ENCODE data around the gene ABHD17A.
"Not testable (repeated sequence)": the region's sequence is repeated elsewhere in the genome, so short reads cannot be mapped to it uniquely, and the experiment has no call there.

- not testable (repeated sequence) for TF ChIP-seq CTCF (conservative IDR thresholded peaks at IDR 0.05 in 1 of 2, IDR thresholded peaks at IDR 0.05 in 1 of 2; ENCODE audit: extremely low read depth in 1 of 2, insufficient read depth in 1 of 2, low read depth in 1 of 2, low read length in 2 of 2); EZH2 (IDR thresholded peaks at IDR 0.05; ENCODE audit: borderline replicate concordance, low read length)
Observed at GRCh38 chr19:1886360-1886759, 1.1 kb upstream of the ABHD17A start.

Measured in mammary epithelial cell (primary cell).